ENCODE results near the gene CRYBG1. TPM values are rescaled to one million over a fixed set of nuclear protein-coding genes. Genes with fewer than 3 reads are reported as not detected.

Gene CRYBG1
- total and polyA plus RNA-seq, 8 donors, result 2.3 to 9.2 (median 4.3) TPM

Other genes starting within 250 kb of the CRYBG1 start
- gene ATG5, start 35.0 kb upstream of the CRYBG1 start, total RNA-seq, result 10 to 100 TPM in 4 of 6 donors, 1 to 10 TPM in 2; 8.9 to 15.7 (median 11.5) TPM
- gene ATG5, start 35.0 kb upstream of the CRYBG1 start, polyA plus RNA-seq, result 10 to 100 TPM in 1 of 2 donors, 1 to 10 TPM in 1; 8.2 to 10.4 TPM

Data from pancreas (tissue), 8 donors.